ENCODE measurements around the gene CT45A10.
"Not testable (repeated sequence)": the region's sequence is repeated elsewhere in the genome, so short reads cannot be mapped to it uniquely, and the experiment has no call there.

Gene CT45A10

GRCh38 chrX:135893294-135893817, at the start of gene CT45A10, which contains the start of gene SAGE1:
Gene CT45A10 (minus strand): TSS chrX:135893444. CDS start chrX:135885344, 8,100 bp downstream.
Gene SAGE1 (plus strand): TSS chrX:135893716. CDS start chrX:135896243, 2,527 bp downstream.
- no peak for DNase-seq

- peak in 24 of 56 donors; percentile 0 to 38 (median 2) for DNase-seq
These were observed 38.6 kb upstream of the CT45A10 start for GRCh38 chrX:135931644-135932487.

- no peak for DNase-seq
These were observed 34.7 kb upstream of the CT45A10 start for GRCh38 chrX:135927897-135928296.

GRCh38 chrX:135923353-135923752, 30.1 kb upstream of the CT45A10 start:
- DNase-seq, result no peak

- not testable (repeated sequence) for DNase-seq
These were observed 27.3 kb upstream of the CT45A10 start for GRCh38 chrX:135920516-135920915.

- no peak for DNase-seq
These were observed 21.2 kb upstream of the CT45A10 start for GRCh38 chrX:135914404-135914803.

GRCh38 chrX:135910251-135910650, 17.0 kb upstream of the CT45A10 start:
- no peak for DNase-seq

- no peak for DNase-seq
These were observed 463 bp downstream of the CT45A10 start for GRCh38 chrX:135892781-135893180.

- no peak for DNase-seq
These were observed 3.1 kb downstream of the CT45A10 start for GRCh38 chrX:135890087-135890585.

GRCh38 chrX:135888976-135889375, 4.3 kb downstream of the CT45A10 start:
- not testable (repeated sequence) for DNase-seq

GRCh38 chrX:135888230-135888629, 5.0 kb downstream of the CT45A10 start:
- DNase-seq, result not testable (repeated sequence)

GRCh38 chrX:135882741-135883140, 10.5 kb downstream of the CT45A10 start:
- not testable (repeated sequence) for DNase-seq

- DNase-seq, result not testable (repeated sequence)
These were observed 21.5 kb downstream of the CT45A10 start, which contains the start of gene CT45A9 for GRCh38 chrX:135871712-135872111. Gene CT45A9 (minus strand): TSS chrX:135871812. CDS start chrX:135868061, 3,751 bp downstream.

GRCh38 chrX:135854438-135854837, 38.8 kb downstream of the CT45A10 start, which contains the start of gene CT45A8:
Gene CT45A8 (minus strand): TSS chrX:135854538. CDS start chrX:135850783, 3,755 bp downstream.
- not testable (repeated sequence) for DNase-seq

- not testable (repeated sequence) for DNase-seq
These were observed 56.1 kb downstream of the CT45A10 start, which contains the start of gene CT45A7 for GRCh38 chrX:135837180-135837579. Gene CT45A7 (minus strand): TSS chrX:135837280. CDS start chrX:135833533, 3,747 bp downstream.

Data from amygdala (tissue), 56 donors.